GM10847 (cell line): ENCODE measurements around the gene PAK5.

ENCODE experiments used
- POLR2A ChIP-seq: IDR thresholded peaks from 2 replicates; pipeline ENCODE4 v1.6.1; 2011; ENCODE audit not compliant: insufficient read length; ENCODE audit errors: extremely low read depth

PAK5 gene

GRCh38 chr20:9617940-9618339 is 220.9 kb downstream of the PAK5 start:
- TF ChIP-seq POLR2A = no peak

DNA sequence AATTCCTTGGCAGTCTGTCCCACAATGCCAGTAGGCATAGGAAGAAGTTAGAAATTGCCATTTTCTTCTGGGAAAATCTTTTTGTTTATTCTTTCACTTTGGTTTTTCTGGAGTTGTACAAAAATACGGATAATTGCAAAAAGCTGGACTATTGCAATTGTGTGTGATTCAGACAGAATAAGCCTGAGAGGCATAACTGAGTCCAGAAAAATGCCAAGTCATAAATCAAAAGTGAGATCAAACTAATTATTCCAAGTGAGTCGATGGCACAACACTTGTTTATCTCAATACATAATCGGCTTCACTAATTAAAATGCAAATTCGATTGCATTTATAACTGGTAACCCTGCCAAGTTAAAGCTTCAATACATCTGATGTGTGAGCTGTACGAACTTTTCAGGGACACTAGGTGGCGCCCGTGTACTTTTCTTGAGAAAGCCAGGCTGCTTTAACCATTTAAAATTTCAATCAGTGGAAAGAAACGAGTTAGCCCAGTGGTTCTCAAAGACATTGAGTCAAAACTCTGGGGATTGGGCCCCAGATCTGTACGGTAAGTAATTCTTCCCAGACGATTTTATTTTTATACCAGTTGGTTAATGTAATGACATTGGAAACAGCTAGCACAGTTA is 221.9 kb downstream of the PAK5 start:
- TF ChIP-seq POLR2A = no peak

DNA sequence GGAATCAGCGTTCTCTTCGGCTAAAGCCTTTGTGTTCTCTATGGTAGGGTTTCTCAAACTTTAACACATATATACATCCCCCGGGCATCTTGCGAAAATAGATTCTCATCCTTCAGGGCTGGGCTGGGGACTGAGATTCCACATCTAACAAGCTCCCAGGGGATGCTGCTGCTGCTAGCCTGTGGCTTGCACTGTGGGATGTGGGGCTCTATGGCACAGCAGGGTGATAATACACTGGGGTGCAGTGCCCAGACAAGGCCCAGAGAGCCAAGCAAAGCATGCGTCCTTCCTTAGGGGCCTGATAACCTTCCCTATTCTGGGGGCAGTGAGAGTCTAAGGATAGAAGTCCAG is 222.4 kb downstream of the PAK5 start:
- TF ChIP-seq POLR2A = no peak

DNA sequence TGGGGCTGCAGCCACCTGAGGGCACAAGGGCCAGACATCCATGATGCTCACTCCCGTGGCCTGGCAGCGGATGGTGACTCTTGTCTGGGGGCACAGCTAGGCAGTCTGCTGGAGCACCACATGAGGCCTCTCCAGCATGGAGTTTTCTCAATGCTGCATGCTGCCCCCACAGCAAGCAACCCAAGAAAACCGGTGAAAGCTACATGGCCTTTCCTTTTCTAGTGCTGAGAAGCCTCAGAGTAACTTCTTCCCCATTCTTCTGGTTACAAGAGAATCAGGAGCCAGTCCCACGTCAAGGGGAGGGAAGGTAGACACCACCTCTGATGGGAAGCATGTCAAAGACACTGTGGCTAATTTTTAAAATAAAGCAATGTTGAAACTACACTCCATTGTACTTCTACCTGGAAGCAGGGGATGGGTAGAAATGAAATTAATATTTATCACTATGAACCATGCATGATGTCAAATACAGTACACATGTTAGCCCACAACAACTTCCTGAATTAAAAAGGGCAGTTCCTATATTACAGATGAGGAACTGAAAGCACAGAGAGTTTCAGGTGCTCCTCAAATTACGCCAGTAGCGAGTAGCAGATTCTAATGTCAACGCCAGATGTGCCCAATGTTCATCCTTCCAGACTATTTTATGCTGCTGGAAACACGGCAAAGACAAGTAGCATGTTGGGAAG is 223.0 kb downstream of the PAK5 start:
- TF ChIP-seq POLR2A = no peak

DNA sequence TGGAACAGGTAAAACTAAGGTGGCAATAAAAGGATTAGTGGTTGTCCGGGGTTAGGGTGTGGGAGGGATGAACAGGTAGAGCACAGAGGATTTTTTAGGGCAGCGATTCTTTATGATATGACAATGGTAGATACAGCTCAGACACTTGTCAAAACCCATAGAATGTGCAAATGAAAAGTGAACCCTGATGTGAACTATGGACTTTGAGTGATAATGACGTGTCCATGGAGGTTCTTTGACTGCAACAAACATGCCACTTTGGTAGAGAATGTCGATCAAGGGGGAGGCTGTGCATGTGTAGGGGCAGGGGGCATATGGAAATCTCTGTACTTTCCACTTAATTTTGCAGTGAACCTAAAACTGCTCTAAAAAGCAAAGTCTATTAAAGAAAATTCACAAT is 223.8 kb downstream of the PAK5 start:
- TF ChIP-seq POLR2A = no peak

GRCh38 chr20:9613871-9614270 is 225.0 kb downstream of the PAK5 start:
- no peak for TF ChIP-seq POLR2A

GRCh38 chr20:9611921-9612320 is 227.0 kb downstream of the PAK5 start:
- no peak for TF ChIP-seq POLR2A

- TF ChIP-seq POLR2A = no peak
Observed at GRCh38 chr20:9610665-9611064, 228.2 kb downstream of the PAK5 start.

DNA sequence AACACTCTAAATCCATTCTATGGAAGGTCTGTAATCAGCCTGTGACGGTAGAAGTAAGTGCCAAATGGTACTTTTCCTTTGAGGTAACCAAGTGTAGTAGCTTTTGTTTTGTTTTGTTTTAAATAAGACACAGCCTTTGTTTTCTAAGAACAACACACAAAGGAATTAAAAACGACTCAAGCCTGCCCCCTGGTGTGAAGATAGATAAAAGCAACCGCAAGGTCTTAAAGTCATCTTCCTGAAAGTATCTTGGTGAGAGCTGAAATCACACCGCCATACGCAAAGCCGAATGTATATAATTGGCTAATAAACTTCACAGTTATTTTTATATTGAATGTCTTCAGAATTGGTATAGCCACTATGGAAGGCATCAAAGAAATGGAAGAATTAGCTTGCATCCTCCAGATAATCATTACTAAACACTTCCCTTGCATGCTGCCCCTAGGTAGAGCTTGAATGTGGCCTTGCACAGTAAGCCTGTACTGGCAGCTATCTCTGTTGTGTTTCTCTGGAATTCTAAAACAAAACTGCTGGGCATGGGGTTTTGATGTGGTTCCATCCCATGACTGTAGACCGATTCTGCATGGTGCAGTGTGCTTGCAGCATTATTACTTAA is 228.9 kb downstream of the PAK5 start:
- TF ChIP-seq POLR2A = no peak

DNA sequence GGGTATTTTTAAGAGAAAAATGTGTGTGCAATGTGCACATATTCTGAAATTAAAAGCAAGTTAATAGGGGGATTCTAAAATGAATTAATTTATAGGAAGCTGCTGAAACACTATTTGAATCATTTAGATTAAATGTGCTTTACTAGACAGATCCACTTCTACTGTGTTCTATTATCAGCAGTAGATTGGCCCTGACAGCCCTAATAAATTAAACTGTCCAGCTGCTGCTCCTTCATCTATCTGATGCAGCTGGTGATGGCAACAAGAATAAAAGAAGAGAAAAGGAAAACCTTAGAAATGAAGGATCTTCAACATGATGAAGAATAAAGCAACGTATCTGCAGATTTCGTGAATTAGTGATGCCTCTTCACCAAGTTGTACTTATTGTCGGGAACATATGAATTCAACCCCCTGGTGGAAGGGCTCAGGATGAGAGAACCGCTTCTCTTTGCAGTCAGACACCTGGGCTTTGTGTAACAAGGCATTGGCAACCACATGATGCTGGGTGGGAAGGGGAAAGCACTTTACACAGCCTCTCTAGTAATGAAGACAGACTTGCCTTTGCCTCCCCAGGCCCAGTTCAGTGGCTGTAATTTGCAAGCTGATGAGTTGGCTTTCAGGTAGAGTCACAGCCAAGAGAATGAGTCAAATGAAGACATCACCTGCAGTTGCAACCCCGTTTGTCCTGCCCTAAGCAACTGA is 230.1 kb downstream of the PAK5 start:
- no peak for TF ChIP-seq POLR2A

- no peak for TF ChIP-seq POLR2A
Observed at GRCh38 chr20:9602847-9603183, 236.1 kb downstream of the PAK5 start.

DNA sequence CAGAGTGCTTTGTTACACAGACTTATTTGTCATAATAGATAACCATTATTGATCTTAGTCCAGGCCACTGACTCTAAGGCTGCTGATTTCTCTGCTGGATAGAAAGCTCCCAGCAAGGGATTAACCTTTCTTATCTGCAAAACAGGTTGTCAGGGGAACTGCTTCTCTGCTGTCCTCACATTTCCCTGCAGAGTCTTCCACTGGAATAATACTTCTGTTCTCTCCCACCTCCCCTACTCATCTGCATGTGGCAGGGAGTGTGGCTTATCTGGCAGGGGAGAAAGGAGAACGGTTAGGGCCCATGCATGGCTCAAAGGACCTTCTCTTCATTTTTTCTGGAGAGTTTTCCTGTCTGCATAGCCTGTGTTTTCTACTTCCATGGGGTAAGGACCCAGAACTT is 238.3 kb downstream of the PAK5 start:
- no peak for TF ChIP-seq POLR2A

- no peak for TF ChIP-seq POLR2A
Observed at GRCh38 chr20:9597547-9597946, 241.3 kb downstream of the PAK5 start.

GRCh38 chr20:9595763-9596162 is 243.1 kb downstream of the PAK5 start:
- TF ChIP-seq POLR2A = no peak

DNA sequence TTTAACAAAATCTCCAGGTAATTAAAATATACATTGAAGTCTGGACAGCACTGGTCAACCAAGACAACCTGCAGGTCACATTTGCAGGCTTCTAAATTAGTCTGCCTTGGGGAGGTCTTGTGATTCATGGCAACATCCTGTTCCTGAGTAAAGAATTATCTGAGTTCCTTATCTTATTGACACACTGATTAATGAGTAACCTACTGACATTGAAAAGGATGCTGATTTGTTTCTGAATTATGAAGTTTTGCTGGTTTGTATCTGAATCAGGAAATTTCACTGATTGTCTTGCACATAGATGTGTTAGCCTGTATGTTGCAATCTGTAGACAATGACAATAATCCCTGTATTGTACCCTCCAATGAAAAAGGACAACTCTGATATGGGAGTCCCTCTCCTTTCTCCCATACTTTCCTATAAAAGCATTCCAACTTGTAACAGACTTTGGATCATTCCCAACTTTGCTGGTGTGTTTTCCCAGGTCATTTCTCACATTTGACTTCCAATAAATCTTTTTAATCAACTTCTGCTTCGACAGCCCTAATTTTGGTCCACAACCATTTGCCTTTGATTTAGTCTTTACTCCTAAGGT is 244.5 kb downstream of the PAK5 start:
- no peak for TF ChIP-seq POLR2A

DNA sequence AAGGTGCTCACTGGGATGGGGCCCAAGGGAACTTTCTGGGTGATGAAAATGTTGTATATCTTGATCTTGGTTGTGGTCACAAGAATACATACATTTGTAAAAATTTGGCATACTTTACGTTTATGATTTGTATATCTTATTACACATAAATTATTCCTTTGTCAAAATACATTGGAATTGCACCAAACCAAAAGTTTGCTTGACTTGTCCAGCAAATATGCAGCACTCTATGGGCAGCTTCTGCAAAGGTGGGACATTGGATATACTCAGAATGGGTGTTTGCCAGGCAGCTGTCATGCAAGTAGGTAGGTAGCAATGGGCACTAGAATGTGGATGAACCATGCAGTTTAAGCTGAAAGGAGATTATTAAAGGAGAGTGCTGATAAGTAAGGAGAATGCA is 246.5 kb downstream of the PAK5 start:
- TF ChIP-seq POLR2A = no peak

DNA sequence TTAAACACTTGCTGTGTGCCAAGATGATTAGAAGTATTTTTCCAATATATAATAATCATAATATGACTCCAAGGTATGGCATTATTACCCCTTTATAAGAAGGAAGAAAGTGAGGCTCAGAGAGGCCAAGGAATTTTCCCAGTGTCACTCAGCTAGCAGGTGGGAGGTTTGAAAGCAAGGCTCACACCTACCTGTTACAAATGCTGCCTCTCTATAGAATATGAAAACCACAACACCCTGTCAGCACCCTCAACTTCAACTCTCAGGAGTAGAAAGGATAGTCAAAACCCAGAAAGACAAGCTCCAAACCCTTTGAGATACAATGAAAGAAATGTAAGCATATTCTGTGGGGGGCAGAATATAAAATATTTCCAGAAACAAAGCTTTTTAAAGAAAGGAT is 247.8 kb downstream of the PAK5 start:
- no peak for TF ChIP-seq POLR2A

GRCh38 chr20:9590189-9590588 is 248.7 kb downstream of the PAK5 start:
- no peak for TF ChIP-seq POLR2A
